SIG-M5 treated with dmso at 0.1 percent for 504 hours (cell line): ENCODE data around the gene KRT75.

Experiments used
- DNase-seq: peaks from one replicate; lab custom pipeline; 2025; ENCODE audit not compliant: unreplicated experiment; lab: John Stamatoyannopoulos, UW

KRT75 gene

GRCh38 chr12:52394836-52395405 lies 39.2 kb downstream of the KRT75 start:
- no peak for DNase-seq

- no peak for DNase-seq
Observed at GRCh38 chr12:52392465-52393007, 41.6 kb downstream of the KRT75 start.

GRCh38 chr12:52391618-52392002 lies 42.6 kb downstream of the KRT75 start:
- DNase-seq = no peak

- DNase-seq = no peak
Observed at GRCh38 chr12:52390739-52391617, 43.2 kb downstream of the KRT75 start.

GRCh38 chr12:52389313-52390207 lies 44.6 kb downstream of the KRT75 start:
- DNase-seq = no peak

- no peak for DNase-seq
Observed at GRCh38 chr12:52387859-52388258, 46.3 kb downstream of the KRT75 start.

- DNase-seq = no peak
Observed at GRCh38 chr12:52385226-52385702, 48.9 kb downstream of the KRT75 start, which contains the start of gene KRT84. KRT84 (minus strand) TSS chr12:52385652; CDS start chr12:52385585, 67 bp downstream.

- DNase-seq = no peak
Observed at GRCh38 chr12:52383331-52383730, 50.8 kb downstream of the KRT75 start.

- no peak for DNase-seq
Observed at GRCh38 chr12:52382854-52383253, 51.3 kb downstream of the KRT75 start.

GRCh38 chr12:52381206-52381605 lies 53.0 kb downstream of the KRT75 start:
- DNase-seq = no peak

- DNase-seq = no peak
Observed at GRCh38 chr12:52380271-52380694, 53.9 kb downstream of the KRT75 start.

- no peak for DNase-seq
Observed at GRCh38 chr12:52379536-52379935, 54.6 kb downstream of the KRT75 start.

GRCh38 chr12:52378091-52378490 lies 56.1 kb downstream of the KRT75 start:
- no peak for DNase-seq

- no peak for DNase-seq
Observed at GRCh38 chr12:52377266-52377665, 56.9 kb downstream of the KRT75 start.
